ENCODE results near the gene GLTP.

DNA sequence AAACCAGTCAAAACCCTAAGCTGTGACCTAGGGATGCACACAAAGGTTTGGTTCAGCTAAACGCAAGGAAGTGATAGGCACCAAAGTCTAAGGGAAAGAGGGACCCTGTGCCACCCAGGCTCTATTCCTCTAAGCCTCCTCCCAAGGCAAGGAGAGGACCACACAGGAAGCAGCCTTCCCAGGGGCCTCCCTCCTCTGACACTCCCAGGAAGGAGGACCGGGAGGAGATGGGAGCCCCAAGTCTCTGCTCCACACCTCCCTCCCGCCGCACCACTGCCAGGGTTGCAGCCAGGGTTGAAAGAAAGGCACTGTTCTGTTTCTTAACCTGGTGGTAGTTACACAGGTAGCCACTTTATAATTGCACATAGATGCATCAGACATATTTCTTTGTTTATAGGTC, 41.6 kb upstream of the GLTP start:
- TF ChIP-seq, protein P1, sequence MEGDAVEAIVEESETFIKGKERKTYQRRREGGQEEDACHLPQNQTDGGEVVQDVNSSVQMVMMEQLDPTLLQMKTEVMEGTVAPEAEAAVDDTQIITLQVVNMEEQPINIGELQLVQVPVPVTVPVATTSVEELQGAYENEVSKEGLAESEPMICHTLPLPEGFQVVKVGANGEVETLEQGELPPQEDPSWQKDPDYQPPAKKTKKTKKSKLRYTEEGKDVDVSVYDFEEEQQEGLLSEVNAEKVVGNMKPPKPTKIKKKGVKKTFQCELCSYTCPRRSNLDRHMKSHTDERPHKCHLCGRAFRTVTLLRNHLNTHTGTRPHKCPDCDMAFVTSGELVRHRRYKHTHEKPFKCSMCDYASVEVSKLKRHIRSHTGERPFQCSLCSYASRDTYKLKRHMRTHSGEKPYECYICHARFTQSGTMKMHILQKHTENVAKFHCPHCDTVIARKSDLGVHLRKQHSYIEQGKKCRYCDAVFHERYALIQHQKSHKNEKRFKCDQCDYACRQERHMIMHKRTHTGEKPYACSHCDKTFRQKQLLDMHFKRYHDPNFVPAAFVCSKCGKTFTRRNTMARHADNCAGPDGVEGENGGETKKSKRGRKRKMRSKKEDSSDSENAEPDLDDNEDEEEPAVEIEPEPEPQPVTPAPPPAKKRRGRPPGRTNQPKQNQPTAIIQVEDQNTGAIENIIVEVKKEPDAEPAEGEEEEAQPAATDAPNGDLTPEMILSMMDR (IDR thresholded peaks at IDR 0.05; ENCODE audit: low read length): no peak
- TF ChIP-seq EZH2 (optimal IDR thresholded peaks at IDR 0.05; ENCODE audit: low read depth, low read length): no peak
- TF ChIP-seq EZH2phosphoT487 (IDR thresholded peaks at IDR 0.05; ENCODE audit: low read length): no peak

Data from MM.1S (cell line).